Stimulated activated naive CD4-positive, alpha-beta T cell treated with Interleukin-2 at 50 U/mL for 16 hours (primary cell): ENCODE data around the gene ATOSA.

ENCODE experiments used
- DNase-seq: peaks from one replicate; lab custom pipeline; 2025; lab: John Stamatoyannopoulos, UW

Gene ATOSA

GRCh38 chr15:52683580-52683979 is 4.4 kb upstream of the ATOSA start:
- DNase-seq = no peak

GRCh38 chr15:52682781-52683180 is 3.6 kb upstream of the ATOSA start:
- no peak for DNase-seq

- no peak for DNase-seq
Measured at GRCh38 chr15:52682200-52682599, 3.0 kb upstream of the ATOSA start.

GRCh38 chr15:52681441-52681840 is 2.3 kb upstream of the ATOSA start:
- no peak for DNase-seq

GRCh38 chr15:52680761-52681160 is 1.6 kb upstream of the ATOSA start:
- no peak for DNase-seq

GRCh38 chr15:52680041-52680391 is 828 bp upstream of the ATOSA start:
- DNase-seq = no peak

- peak; percentile 57 for DNase-seq
Measured at GRCh38 chr15:52678468-52679231, 538 bp downstream of the ATOSA start.

- peak; percentile 39 for DNase-seq
Measured at GRCh38 chr15:52677593-52678467, 1.4 kb downstream of the ATOSA start.

GRCh38 chr15:52674831-52675230 is 4.4 kb downstream of the ATOSA start:
- DNase-seq = no peak

GRCh38 chr15:52673734-52674133 is 5.5 kb downstream of the ATOSA start:
- DNase-seq = no peak

GRCh38 chr15:52673312-52673711 is 5.9 kb downstream of the ATOSA start:
- DNase-seq = no peak

GRCh38 chr15:52672661-52673060 is 6.5 kb downstream of the ATOSA start:
- no peak for DNase-seq

GRCh38 chr15:52670087-52670486 is 9.1 kb downstream of the ATOSA start:
- no peak for DNase-seq

- DNase-seq = no peak
Measured at GRCh38 chr15:52668133-52668532, 11.1 kb downstream of the ATOSA start.

GRCh38 chr15:52667597-52667996 is 11.6 kb downstream of the ATOSA start:
- no peak for DNase-seq

- DNase-seq = no peak
Measured at GRCh38 chr15:52663536-52664294, 15.5 kb downstream of the ATOSA start.

GRCh38 chr15:52661909-52662308 is 17.3 kb downstream of the ATOSA start:
- no peak for DNase-seq

GRCh38 chr15:52660192-52660591 is 19.0 kb downstream of the ATOSA start:
- DNase-seq = no peak

GRCh38 chr15:52658955-52659354 is 20.2 kb downstream of the ATOSA start:
- peak; percentile 25 for DNase-seq

- DNase-seq = no peak
Measured at GRCh38 chr15:52657338-52657737, 21.9 kb downstream of the ATOSA start.

GRCh38 chr15:52656412-52656811 is 22.8 kb downstream of the ATOSA start:
- DNase-seq = no peak

- DNase-seq = no peak
Measured at GRCh38 chr15:52653431-52653964, 25.7 kb downstream of the ATOSA start.
